ENCODE measurements around the gene ARL5B. TPM values are rescaled to one million over a fixed set of nuclear protein-coding genes. Genes with fewer than 3 reads are reported as not detected.
A peak's percentile ranks its signal among the peaks of the same experiment; 100 is the strongest.

The ARL5B gene
- total RNA-seq, 1 experiment from 2014 or later = 12.2 TPM

DNA sequence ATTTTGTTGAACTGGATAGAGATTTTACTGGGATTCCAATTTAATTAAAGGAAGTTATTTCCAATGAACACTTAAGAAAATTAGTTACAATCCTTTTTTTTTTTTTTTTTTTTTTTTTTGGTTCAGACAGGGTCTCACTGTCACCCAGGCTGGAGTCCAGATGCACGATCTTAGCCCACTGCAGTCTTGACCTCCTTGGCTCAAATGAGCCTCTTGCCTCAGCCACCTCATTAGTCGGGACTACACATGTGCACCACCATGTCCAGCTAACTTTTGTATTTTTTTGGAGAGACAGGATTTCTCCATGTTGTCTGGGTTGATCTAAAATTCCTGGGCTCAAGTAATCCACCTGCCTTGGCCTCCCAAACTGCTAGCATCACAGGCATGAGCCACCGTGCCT, 2.5 kb upstream of the ARL5B start:
- intact Hi-C loops (cut with micrococcal nuclease; ENCODE audit: unreplicated experiment) = no loop called here
- ChIA-PET POLR2A (no interaction called here), CTCF (no interaction called here)
- Histone ChIP-seq H3K27me3 (ENCODE audit: control insufficient read depth, insufficient read depth, low read length) (no peaks in the 10 kb centered on the region), H3K4me3 (ENCODE audit: low read depth in 2 of 2, low read length in 2 of 2) (no peak overlapping the region), H3K36me3 (ENCODE audit: control insufficient read depth, insufficient read depth, low read length) (peaks cover 8% of the 10 kb centered on the region; the same call in 1 of the 2 replicates), H3K27ac (ENCODE audit: low read length) (no peak overlapping the region), H3K4me1 (ENCODE audit: control insufficient read depth, insufficient read depth, low read length) (peaks cover 11% of the 10 kb centered on the region; the same call in 1 of the 2 replicates), H3K9me3 (ENCODE audit: control insufficient read depth, insufficient read depth, low read depth, low read length) (no peaks in the 10 kb centered on the region)
- BruUV-seq (replicated peaks) = no TSS peak
- TF ChIP-seq TCF7L2 (IDR thresholded peaks at IDR 0.05; ENCODE audit: low read depth, low read length) (no peak), SIN3A (IDR thresholded peaks at IDR 0.05; ENCODE audit: borderline replicate concordance, insufficient read depth, low read depth, low read length) (no peak), POLR2AphosphoS5 (IDR thresholded peaks at IDR 0.05; ENCODE audit: low read depth, low read length) (no peak)
- TF ChIP-seq, protein P1, sequence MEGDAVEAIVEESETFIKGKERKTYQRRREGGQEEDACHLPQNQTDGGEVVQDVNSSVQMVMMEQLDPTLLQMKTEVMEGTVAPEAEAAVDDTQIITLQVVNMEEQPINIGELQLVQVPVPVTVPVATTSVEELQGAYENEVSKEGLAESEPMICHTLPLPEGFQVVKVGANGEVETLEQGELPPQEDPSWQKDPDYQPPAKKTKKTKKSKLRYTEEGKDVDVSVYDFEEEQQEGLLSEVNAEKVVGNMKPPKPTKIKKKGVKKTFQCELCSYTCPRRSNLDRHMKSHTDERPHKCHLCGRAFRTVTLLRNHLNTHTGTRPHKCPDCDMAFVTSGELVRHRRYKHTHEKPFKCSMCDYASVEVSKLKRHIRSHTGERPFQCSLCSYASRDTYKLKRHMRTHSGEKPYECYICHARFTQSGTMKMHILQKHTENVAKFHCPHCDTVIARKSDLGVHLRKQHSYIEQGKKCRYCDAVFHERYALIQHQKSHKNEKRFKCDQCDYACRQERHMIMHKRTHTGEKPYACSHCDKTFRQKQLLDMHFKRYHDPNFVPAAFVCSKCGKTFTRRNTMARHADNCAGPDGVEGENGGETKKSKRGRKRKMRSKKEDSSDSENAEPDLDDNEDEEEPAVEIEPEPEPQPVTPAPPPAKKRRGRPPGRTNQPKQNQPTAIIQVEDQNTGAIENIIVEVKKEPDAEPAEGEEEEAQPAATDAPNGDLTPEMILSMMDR (IDR thresholded peaks at IDR 0.05) = no peak
- TF ChIP-seq, protein P2, sequence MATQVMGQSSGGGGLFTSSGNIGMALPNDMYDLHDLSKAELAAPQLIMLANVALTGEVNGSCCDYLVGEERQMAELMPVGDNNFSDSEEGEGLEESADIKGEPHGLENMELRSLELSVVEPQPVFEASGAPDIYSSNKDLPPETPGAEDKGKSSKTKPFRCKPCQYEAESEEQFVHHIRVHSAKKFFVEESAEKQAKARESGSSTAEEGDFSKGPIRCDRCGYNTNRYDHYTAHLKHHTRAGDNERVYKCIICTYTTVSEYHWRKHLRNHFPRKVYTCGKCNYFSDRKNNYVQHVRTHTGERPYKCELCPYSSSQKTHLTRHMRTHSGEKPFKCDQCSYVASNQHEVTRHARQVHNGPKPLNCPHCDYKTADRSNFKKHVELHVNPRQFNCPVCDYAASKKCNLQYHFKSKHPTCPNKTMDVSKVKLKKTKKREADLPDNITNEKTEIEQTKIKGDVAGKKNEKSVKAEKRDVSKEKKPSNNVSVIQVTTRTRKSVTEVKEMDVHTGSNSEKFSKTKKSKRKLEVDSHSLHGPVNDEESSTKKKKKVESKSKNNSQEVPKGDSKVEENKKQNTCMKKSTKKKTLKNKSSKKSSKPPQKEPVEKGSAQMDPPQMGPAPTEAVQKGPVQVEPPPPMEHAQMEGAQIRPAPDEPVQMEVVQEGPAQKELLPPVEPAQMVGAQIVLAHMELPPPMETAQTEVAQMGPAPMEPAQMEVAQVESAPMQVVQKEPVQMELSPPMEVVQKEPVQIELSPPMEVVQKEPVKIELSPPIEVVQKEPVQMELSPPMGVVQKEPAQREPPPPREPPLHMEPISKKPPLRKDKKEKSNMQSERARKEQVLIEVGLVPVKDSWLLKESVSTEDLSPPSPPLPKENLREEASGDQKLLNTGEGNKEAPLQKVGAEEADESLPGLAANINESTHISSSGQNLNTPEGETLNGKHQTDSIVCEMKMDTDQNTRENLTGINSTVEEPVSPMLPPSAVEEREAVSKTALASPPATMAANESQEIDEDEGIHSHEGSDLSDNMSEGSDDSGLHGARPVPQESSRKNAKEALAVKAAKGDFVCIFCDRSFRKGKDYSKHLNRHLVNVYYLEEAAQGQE (IDR thresholded peaks at IDR 0.05; ENCODE audit: insufficient read depth in 1 of 2, low read depth in 2 of 2, low read length in 1 of 2) = no peak
- DNase-seq (ENCODE audit: low read depth, low spot score) (no peak), ATAC-seq (no peak)
- in situ Hi-C loops (cut with HindIII; ENCODE audit: low pct_unique_long_range_greater_than_20kb, low sequenced_read_pairs) = no loop called here

DNA sequence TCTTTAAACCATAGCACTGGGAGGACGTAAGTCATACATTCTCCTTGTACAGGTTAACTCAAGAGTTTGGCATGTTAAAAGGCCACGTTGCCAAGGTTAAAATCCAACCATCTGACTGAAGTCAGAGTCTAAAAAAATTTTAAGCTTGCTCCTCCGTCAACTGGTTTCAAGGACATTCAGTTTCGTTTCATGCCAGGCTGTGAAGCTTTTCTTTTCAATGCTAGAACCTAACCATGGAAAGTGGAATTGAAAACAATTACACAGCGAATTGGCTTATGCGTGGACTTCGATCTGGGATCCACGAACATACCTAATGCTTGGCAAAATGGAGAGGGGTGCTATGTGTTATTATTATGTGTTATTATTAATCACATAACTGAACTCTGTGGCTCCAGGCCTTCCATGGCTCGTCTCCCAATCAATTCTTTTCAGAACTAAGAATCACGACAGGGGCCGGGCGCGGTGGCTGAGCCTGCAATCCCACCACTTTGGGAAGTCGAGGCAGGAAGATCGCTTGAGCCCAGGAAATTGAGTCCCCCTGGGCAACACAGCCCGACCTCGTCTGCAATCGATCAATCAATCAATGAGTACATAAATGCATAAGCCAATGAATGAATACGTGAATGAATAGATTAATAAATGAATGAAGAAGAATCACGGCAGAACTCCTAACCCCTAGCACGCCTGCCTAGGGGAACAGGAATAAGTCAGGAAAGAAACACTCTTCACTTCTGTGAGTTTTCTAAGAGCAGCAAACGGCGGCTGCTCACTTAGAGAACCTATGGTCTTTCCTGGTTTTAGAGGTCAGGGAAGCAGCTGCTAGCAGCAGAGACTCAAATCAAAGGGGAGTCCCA, 733 bp upstream of the ARL5B start:
- TF ChIP-seq, protein P2 (IDR thresholded peaks at IDR 0.05; ENCODE audit: insufficient read depth in 1 of 2, low read depth in 2 of 2, low read length in 1 of 2) = no peak
- TF ChIP-seq SIN3A (IDR thresholded peaks at IDR 0.05; ENCODE audit: borderline replicate concordance, insufficient read depth, low read depth, low read length) = no peak
- TF ChIP-seq POLR2AphosphoS5 (IDR thresholded peaks at IDR 0.05; ENCODE audit: low read depth, low read length) = no peak; the same call in 1 of the 2 replicates
- TF ChIP-seq, protein P1 (IDR thresholded peaks at IDR 0.05) = no peak
- no peak for TF ChIP-seq TCF7L2 (IDR thresholded peaks at IDR 0.05; ENCODE audit: low read depth, low read length)
- ChIA-PET CTCF (interaction anchor here (0.6 to 0.7 kb wide), 2 partner anchors 143 to 1853 kb away, joined by 3 to 5 read pairs; no protein-coding TSS in a partner anchor), POLR2A (interaction anchor here (0.6 to 0.7 kb wide), 4 partner anchors 36 to 1704 kb away, joined by 6 to 8 read pairs (median 7); no protein-coding TSS in a partner anchor)
- in situ Hi-C loops (cut with HindIII; ENCODE audit: low pct_unique_long_range_greater_than_20kb, low sequenced_read_pairs) (no loop called here), intact Hi-C loops (cut with micrococcal nuclease; ENCODE audit: unreplicated experiment) (no loop called here)
- 0 out of 2 replicates have a peak, but pooled peaks have one; percentile 4 for ATAC-seq
- peaks cover 15% of the 10 kb centered on the region; the same call in 1 of the 2 replicates for H3K4me1 ChIP-seq (ENCODE audit: control insufficient read depth, insufficient read depth, low read length)
- H3K9me3 ChIP-seq (ENCODE audit: control insufficient read depth, insufficient read depth, low read depth, low read length) = no peaks in the 10 kb centered on the region
- peaks cover 8% of the 10 kb centered on the region; the same call in 1 of the 2 replicates for H3K36me3 ChIP-seq (ENCODE audit: control insufficient read depth, insufficient read depth, low read length)
- peak overlapping the region; percentile 96 for H3K27ac ChIP-seq (ENCODE audit: low read length)
- H3K27me3 ChIP-seq (ENCODE audit: control insufficient read depth, insufficient read depth, low read length) = no peaks in the 10 kb centered on the region
- H3K4me3 ChIP-seq (ENCODE audit: low read depth in 2 of 2, low read length in 2 of 2) = peak overlapping the region; percentile 91 to 93
- DNase-seq (ENCODE audit: low read depth, low spot score) = no peak
- BruUV-seq (replicated peaks) = TSS peak; percentile 93
